ENCODE measurements around the gene GPR139. TPM values are rescaled to one million over a fixed set of nuclear protein-coding genes. Genes with fewer than 3 reads are reported as not detected.

Gene GPR139
- total and polyA plus RNA-seq, 10 of the 15 experiments (the other 5 are each of a cell fraction or from before 2014, with no cell fraction given): not detected

- SMC1A ChIA-PET (ENCODE audit: uncharacterized antibody, unreplicated experiment): no interaction called here
- in situ Hi-C loops (cut with MboI): loop anchor here (5.0 kb wide), 1 partner anchor 52 kb away; no protein-coding TSS in a partner anchor
- FAIRE-seq (no peak), DNase-seq (ENCODE audit: low read depth, low spot score) (no peak), ATAC-seq (no peak)
- CTCF ChIA-PET: no interaction called here
- WGBS (ENCODE audit: insufficient coverage, insufficient replicate concordance, low lambda C conversion rate, missing lambda C conversion rate): 13% methylated on average over 4 of the region's 4 CpGs
- BruUV-seq (replicated peaks): no TSS peak
- TF ChIP-seq ZNF622 (IDR thresholded peaks at IDR 0.05) (no peak), SRF (IDR thresholded peaks at IDR 0.05; ENCODE audit: low read depth in 2 of 2, low read length in 2 of 2) (no peak)
- intact Hi-C loops (cut with micrococcal nuclease; ENCODE audit: unreplicated experiment): no loop called here
- no peak overlapping the region for H3K9ac ChIP-seq (ENCODE audit: control insufficient read depth, insufficient read depth, low read length)
- no peaks in the 10 kb centered on the region for H3K9me3 ChIP-seq (replicated peaks; ENCODE audit: control insufficient read depth, insufficient read depth, low read length)
- RAD21 ChIA-PET (ENCODE audit: unreplicated experiment): no interaction called here
- no peaks in the 10 kb centered on the region for H4K20me1 ChIP-seq (ENCODE audit: control insufficient read depth, insufficient read depth)
- no peak overlapping the region for H3K27ac ChIP-seq (ENCODE audit: control insufficient read depth, insufficient read depth)
- H3K4me3 ChIP-seq: no peak overlapping the region
- no peak overlapping the region for H2AFZ ChIP-seq (ENCODE audit: control insufficient read depth, low read depth, low read length)
- H3K4me2 ChIP-seq (ENCODE audit: control insufficient read depth, insufficient read depth): no peak overlapping the region
- POLR2A ChIA-PET: no interaction called here
- no peaks in the 10 kb centered on the region for H3K79me2 ChIP-seq (ENCODE audit: control insufficient read depth, insufficient read depth, low read length)
- no peaks in the 10 kb centered on the region for H3K36me3 ChIP-seq (ENCODE audit: control insufficient read depth in 2 of 2, insufficient read depth in 2 of 2, low read length in 1 of 2)
- H3K4me1 ChIP-seq (ENCODE audit: control insufficient read depth, insufficient read depth, low read length): no peaks in the 10 kb centered on the region
- H3K27me3 ChIP-seq (replicated peaks in 1 of 2; ENCODE audit: control insufficient read depth in 2 of 2, insufficient read depth in 2 of 2, low read length in 1 of 2): 0 out of 4 replicates have a peak, but pooled peaks cover 0 to 1% of the 10 kb centered on the region in 2 experiments
These were observed 1.6 kb upstream of the GPR139 start for GRCh38 chr16:20075243-20075642.

GRCh38 chr16:20074099-20074991 is 655 bp upstream of the GPR139 start:
- SMC1A ChIA-PET (ENCODE audit: uncharacterized antibody, unreplicated experiment): no interaction called here
- Histone ChIP-seq H3K9ac (ENCODE audit: control insufficient read depth, insufficient read depth, low read length) (no peak overlapping the region), H2AFZ (ENCODE audit: control insufficient read depth, low read depth, low read length) (no peak overlapping the region), H3K4me2 (ENCODE audit: control insufficient read depth, insufficient read depth) (no peak overlapping the region), H3K36me3 (ENCODE audit: control insufficient read depth in 2 of 2, insufficient read depth in 2 of 2, low read length in 1 of 2) (no peaks in the 10 kb centered on the region), H3K4me3 (no peak overlapping the region), H3K27me3 (replicated peaks in 1 of 2; ENCODE audit: control insufficient read depth in 2 of 2, insufficient read depth in 2 of 2, low read length in 1 of 2) (0 out of 4 replicates have a peak, but pooled peaks cover 0 to 1% of the 10 kb centered on the region in 2 experiments), H3K9me3 (replicated peaks; ENCODE audit: control insufficient read depth, insufficient read depth, low read length) (no peaks in the 10 kb centered on the region), H3K79me2 (ENCODE audit: control insufficient read depth, insufficient read depth, low read length) (no peaks in the 10 kb centered on the region), H3K27ac (ENCODE audit: control insufficient read depth, insufficient read depth) (no peak overlapping the region), H3K4me1 (ENCODE audit: control insufficient read depth, insufficient read depth, low read length) (no peaks in the 10 kb centered on the region), H4K20me1 (ENCODE audit: control insufficient read depth, insufficient read depth) (no peaks in the 10 kb centered on the region)
- no peak for TF ChIP-seq ZNF592 (IDR thresholded peaks at IDR 0.05)
- 24% methylated on average over 33 of the region's 34 CpGs for WGBS (ENCODE audit: insufficient coverage, insufficient replicate concordance, low lambda C conversion rate, missing lambda C conversion rate)
- RAD21 ChIA-PET (ENCODE audit: unreplicated experiment): no interaction called here
- POLR2A ChIA-PET: no interaction called here
- BruUV-seq (replicated peaks): no TSS peak
- ATAC-seq (no peak), FAIRE-seq (no peak), DNase-seq (ENCODE audit: low read depth, low spot score) (no peak)
- in situ Hi-C loops (cut with MboI) (no loop called here), intact Hi-C loops (cut with micrococcal nuclease; ENCODE audit: unreplicated experiment) (no loop called here)
- CTCF ChIA-PET: no interaction called here

Measured in GM12878 (cell line).